ENCODE results near the gene DENND4A. TPM values are rescaled to one million over a fixed set of nuclear protein-coding genes. Genes with fewer than 3 reads are reported as not detected.

DENND4A gene
- total RNA-seq, 1 donor from 2014 or later = 23.7 TPM

DNA sequence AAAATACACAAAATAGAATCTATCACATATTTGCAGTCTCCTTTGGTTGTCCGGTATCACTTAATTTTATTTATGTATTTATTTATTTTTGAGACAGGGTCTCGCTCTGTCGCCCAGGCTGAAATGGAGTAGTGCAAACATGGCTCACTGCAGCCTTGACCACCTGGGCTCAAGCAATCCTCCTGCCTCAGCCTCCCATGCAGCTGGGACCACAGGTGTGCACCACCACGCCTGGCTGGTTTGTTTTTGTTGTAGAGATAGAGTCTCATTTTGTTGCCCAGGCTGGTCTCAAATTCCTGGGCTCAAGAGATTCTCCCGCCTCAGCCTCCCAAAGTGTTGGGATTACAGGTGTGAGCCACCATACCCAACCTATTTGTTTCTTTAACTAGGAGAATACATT is 33.9 kb downstream of the DENND4A start:
- H3K4me3 Mint-ChIP-seq (ENCODE audit: unreplicated experiment) = no peak overlapping the region
- TF ChIP-seq, protein P1, sequence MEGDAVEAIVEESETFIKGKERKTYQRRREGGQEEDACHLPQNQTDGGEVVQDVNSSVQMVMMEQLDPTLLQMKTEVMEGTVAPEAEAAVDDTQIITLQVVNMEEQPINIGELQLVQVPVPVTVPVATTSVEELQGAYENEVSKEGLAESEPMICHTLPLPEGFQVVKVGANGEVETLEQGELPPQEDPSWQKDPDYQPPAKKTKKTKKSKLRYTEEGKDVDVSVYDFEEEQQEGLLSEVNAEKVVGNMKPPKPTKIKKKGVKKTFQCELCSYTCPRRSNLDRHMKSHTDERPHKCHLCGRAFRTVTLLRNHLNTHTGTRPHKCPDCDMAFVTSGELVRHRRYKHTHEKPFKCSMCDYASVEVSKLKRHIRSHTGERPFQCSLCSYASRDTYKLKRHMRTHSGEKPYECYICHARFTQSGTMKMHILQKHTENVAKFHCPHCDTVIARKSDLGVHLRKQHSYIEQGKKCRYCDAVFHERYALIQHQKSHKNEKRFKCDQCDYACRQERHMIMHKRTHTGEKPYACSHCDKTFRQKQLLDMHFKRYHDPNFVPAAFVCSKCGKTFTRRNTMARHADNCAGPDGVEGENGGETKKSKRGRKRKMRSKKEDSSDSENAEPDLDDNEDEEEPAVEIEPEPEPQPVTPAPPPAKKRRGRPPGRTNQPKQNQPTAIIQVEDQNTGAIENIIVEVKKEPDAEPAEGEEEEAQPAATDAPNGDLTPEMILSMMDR (IDR thresholded peaks at IDR 0.05; ENCODE audit: partially characterized antibody, unreplicated experiment) = no peak
- H3K9me3 Mint-ChIP-seq (ENCODE audit: unreplicated experiment) = no peaks in the 10 kb centered on the region
- H3K27ac Mint-ChIP-seq (ENCODE audit: unreplicated experiment) = no peak overlapping the region
- H3K36me3 Mint-ChIP-seq (ENCODE audit: unreplicated experiment) = no peaks in the 10 kb centered on the region
- H3K27me3 Mint-ChIP-seq (ENCODE audit: unreplicated experiment) = no peaks in the 10 kb centered on the region
- no peaks in the 10 kb centered on the region for H3K4me1 Mint-ChIP-seq (ENCODE audit: low read depth, unreplicated experiment)
- no peak for DNase-seq

DNA sequence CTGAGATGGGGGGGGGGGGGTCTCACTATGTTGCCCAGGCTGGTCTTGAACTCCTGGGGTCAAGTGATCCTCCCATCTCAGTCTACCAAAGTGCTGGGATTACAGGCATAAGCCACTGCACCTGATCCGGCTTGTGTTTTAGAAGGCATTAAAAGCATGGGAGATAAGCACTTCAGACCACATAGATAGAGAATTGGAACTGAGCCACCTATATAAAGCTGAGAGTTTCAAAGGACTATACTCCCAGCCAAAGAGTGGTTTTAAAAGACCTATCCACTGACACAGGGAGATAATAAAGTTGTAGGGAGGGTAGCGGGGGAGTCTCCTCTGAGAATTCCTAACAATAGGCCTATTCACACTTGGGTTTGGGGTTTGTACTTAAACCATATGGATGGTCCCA is 34.8 kb downstream of the DENND4A start:
- Mint-ChIP-seq H3K27ac (ENCODE audit: unreplicated experiment) (no peak overlapping the region), H3K27me3 (ENCODE audit: unreplicated experiment) (no peaks in the 10 kb centered on the region), H3K36me3 (ENCODE audit: unreplicated experiment) (no peaks in the 10 kb centered on the region), H3K4me3 (ENCODE audit: unreplicated experiment) (no peak overlapping the region), H3K4me1 (ENCODE audit: low read depth, unreplicated experiment) (no peaks in the 10 kb centered on the region), H3K9me3 (ENCODE audit: unreplicated experiment) (no peaks in the 10 kb centered on the region)
- no peak for DNase-seq
- TF ChIP-seq, protein P1 (IDR thresholded peaks at IDR 0.05; ENCODE audit: partially characterized antibody, unreplicated experiment) = no peak

DNA sequence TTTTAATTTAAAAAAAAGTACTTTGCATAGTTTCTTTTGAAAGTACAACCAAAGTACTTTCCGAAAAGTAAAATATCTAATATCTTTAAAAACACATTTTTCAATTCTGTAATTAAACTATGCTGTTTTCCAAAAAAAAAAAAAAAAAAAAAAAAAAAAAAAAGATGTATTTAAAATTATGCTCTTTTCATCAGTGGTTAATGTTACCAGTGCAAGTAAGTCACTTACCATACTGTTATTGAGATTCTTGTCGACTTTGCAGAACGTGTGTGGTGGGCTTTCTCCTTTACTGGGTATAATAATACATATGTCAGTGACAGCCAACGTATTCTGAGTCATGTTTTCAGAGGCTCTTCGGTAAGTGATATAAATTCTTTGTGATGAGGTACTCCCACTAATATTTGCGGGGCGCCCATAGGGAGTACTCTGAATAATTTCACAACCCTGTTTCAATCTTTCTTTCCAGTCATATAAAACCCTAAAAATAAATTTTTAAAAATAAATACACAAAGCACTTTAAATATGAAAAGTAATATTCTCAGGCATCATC is 39.9 kb downstream of the DENND4A start:
- no peaks in the 10 kb centered on the region for H3K27me3 Mint-ChIP-seq (ENCODE audit: unreplicated experiment)
- peaks cover 2% of the 10 kb centered on the region for H3K9me3 Mint-ChIP-seq (ENCODE audit: unreplicated experiment)
- no peaks in the 10 kb centered on the region for H3K4me1 Mint-ChIP-seq (ENCODE audit: low read depth, unreplicated experiment)
- DNase-seq = no peak
- no peaks in the 10 kb centered on the region for H3K36me3 Mint-ChIP-seq (ENCODE audit: unreplicated experiment)
- H3K4me3 Mint-ChIP-seq (ENCODE audit: unreplicated experiment) = no peak overlapping the region
- TF ChIP-seq, protein P1 (IDR thresholded peaks at IDR 0.05; ENCODE audit: partially characterized antibody, unreplicated experiment) = no peak
- no peak overlapping the region for H3K27ac Mint-ChIP-seq (ENCODE audit: unreplicated experiment)

DNA sequence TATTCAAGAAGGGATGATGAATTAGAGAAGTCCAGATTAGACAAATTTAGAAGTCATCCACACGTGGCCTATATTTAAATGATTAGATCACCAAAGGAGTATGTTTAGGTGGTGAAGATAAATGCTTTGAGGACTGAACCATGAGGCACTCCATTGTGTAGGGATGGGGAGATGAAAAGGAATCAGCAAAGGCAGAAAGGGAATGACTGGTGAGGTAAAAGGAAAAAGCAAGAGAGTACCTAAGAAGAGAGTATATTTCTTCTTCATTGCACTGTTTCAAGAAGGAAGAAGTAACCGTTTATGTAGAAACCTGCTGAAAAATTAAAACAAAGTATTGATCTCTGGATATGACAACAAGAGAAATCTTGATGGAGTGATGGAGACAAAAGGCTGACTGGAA is 40.7 kb downstream of the DENND4A start:
- Mint-ChIP-seq H3K27me3 (ENCODE audit: unreplicated experiment) (no peaks in the 10 kb centered on the region), H3K9me3 (ENCODE audit: unreplicated experiment) (peaks cover 2% of the 10 kb centered on the region), H3K4me3 (ENCODE audit: unreplicated experiment) (no peak overlapping the region), H3K4me1 (ENCODE audit: low read depth, unreplicated experiment) (no peaks in the 10 kb centered on the region), H3K36me3 (ENCODE audit: unreplicated experiment) (no peaks in the 10 kb centered on the region), H3K27ac (ENCODE audit: unreplicated experiment) (no peak overlapping the region)
- TF ChIP-seq, protein P1 (IDR thresholded peaks at IDR 0.05; ENCODE audit: partially characterized antibody, unreplicated experiment) = no peak
- DNase-seq = no peak

DNA sequence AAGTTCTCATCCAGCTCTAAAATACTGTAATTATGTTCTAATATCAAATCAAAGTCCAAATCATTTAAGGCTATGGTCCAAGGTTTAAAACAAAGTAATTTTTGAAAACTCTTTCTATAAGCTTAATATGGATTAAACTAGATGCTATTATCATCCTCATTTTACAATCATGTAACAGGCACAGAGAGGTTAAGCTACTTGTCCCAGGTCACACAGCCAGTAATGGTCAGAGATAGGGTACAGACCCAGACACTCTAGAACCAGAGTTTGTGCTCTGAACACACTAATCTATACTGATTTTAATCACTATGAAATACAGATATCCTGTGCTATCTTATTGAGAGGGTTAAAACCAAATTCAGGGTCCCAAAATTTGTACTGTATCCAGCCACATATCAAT is 44.8 kb downstream of the DENND4A start:
- no peaks in the 10 kb centered on the region for H3K27me3 Mint-ChIP-seq (ENCODE audit: unreplicated experiment)
- peaks cover 2% of the 10 kb centered on the region for H3K9me3 Mint-ChIP-seq (ENCODE audit: unreplicated experiment)
- H3K27ac Mint-ChIP-seq (ENCODE audit: unreplicated experiment) = no peak overlapping the region
- H3K4me3 Mint-ChIP-seq (ENCODE audit: unreplicated experiment) = no peak overlapping the region
- TF ChIP-seq, protein P1 (IDR thresholded peaks at IDR 0.05; ENCODE audit: partially characterized antibody, unreplicated experiment) = no peak
- H3K4me1 Mint-ChIP-seq (ENCODE audit: low read depth, unreplicated experiment) = no peaks in the 10 kb centered on the region
- no peak for DNase-seq
- no peaks in the 10 kb centered on the region for H3K36me3 Mint-ChIP-seq (ENCODE audit: unreplicated experiment)
